ENCODE measurements around the gene IGIP. TPM values are rescaled to one million over a fixed set of nuclear protein-coding genes. Genes with fewer than 3 reads are reported as not detected.

Gene IGIP
- total and polyA plus RNA-seq, 2 of the 8 experiments (the other 6 are each of a cell fraction or from before 2014, with no cell fraction given) = 0.32 to 0.69 TPM

- no peak for TF ChIP-seq BACH1 (IDR thresholded peaks at IDR 0.05; ENCODE audit: low read length)
- no peak for TF ChIP-seq JUND (IDR thresholded peaks at IDR 0.05; ENCODE audit: low read length)
Observed at GRCh38 chr5:140143521-140144258, 18.0 kb downstream of the IGIP start (continued).

Measured in H1 (cell line).